C4-2B (cell line): Measurements from ENCODE around the gene AQP9.

ENCODE experiments used
- CTCF ChIP-seq: fragments of 450-650 bp; conservative IDR thresholded peaks from 2 replicates; pipeline ENCODE4 v1.5.1; 2017; ENCODE audit warnings: mild to moderate bottlenecking
- ZFX ChIP-seq: fragments of 450-650 bp; IDR thresholded peaks from 2 replicates; pipeline ENCODE4 v1.6.1; 2017

- TF ChIP-seq CTCF (0 out of 2 replicates have a peak, but pooled peaks have one; percentile 13), ZFX (no peak)
Measured at GRCh38 chr15:58185439-58185838, 47.3 kb downstream of the AQP9 start.
